ENCODE measurements around the gene RANBP3.

DNA sequence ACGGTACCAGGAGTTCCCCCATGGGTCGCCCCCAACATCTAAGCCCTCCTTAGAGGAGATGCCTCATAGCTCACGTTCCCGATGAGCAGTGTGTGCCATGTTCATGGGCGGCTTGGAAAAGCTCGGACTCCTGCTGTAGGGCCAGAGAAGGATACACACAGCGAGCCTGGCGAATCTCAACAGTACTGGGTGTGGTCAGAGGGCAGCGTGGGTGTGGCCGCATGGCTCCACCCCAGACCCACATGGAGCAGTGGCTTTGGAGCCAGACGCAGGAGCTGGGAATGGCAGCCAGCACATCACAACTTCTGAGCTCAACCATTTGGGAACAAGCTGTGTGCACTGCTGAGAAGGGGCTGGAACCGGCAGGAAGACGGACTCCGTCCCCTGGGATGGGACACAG, 48.3 kb downstream of the RANBP3 start:
- TF ChIP-seq, protein P1, sequence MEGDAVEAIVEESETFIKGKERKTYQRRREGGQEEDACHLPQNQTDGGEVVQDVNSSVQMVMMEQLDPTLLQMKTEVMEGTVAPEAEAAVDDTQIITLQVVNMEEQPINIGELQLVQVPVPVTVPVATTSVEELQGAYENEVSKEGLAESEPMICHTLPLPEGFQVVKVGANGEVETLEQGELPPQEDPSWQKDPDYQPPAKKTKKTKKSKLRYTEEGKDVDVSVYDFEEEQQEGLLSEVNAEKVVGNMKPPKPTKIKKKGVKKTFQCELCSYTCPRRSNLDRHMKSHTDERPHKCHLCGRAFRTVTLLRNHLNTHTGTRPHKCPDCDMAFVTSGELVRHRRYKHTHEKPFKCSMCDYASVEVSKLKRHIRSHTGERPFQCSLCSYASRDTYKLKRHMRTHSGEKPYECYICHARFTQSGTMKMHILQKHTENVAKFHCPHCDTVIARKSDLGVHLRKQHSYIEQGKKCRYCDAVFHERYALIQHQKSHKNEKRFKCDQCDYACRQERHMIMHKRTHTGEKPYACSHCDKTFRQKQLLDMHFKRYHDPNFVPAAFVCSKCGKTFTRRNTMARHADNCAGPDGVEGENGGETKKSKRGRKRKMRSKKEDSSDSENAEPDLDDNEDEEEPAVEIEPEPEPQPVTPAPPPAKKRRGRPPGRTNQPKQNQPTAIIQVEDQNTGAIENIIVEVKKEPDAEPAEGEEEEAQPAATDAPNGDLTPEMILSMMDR (IDR thresholded peaks at IDR 0.05): no peak
- no peak for TF ChIP-seq POLR2AphosphoS5 (IDR thresholded peaks at IDR 0.05)

Data from upper lobe of left lung (tissue), 4 donors.